Activated CD8-positive, alpha-beta memory T cell treated with anti-CD3 and anti-CD28 coated beads, Interleukin-2, amount 50 U/mL, for 4 hours (primary cell): ENCODE results near the gene KIFBP.
A peak's percentile ranks its signal among the peaks of the same experiment; 100 is the strongest.
"Not testable (repeated sequence)": the region's sequence is repeated elsewhere in the genome, so short reads cannot be mapped to it uniquely, and the experiment has no call there.

Experiments used
- DNase-seq: peaks from one replicate; pipeline ENCODE4 v3.0.0-alpha.2; 2020

The KIFBP gene

DNA sequence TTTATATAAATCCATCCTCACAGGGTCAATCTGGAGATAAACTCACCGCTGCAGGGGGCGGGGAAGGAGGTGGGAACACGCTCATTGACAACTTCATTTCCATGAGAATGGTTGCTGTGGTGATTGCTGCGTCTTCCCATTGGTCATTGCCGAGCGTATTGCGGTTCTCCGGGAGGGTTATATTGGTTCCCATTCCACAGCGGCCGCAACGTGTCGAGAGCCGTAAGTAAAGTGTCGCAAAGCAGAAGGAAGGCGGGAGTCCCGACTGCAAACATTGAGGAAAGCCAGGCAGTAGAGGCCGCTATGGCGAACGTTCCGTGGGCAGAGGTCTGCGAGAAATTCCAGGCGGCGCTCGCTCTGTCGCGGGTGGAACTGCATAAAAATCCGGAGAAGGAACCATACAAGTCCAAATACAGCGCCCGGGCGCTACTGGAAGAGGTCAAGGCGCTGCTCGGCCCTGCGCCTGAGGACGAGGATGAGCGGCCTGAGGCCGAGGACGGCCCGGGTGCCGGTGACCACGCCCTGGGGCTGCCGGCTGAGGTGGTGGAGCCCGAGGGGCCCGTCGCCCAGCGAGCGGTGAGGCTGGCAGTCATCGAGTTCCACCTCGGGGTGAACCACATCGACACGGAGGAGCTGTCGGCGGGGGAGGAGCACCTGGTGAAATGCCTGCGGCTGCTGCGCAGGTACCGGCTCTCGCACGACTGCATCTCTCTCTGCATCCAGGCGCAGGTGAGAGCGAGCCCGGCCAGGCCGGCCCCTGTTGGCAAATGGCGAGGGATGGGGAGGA lies at the start of gene KIFBP:
TSS of gene KIFBP (plus strand) at position 274 of the 787 bp plus-strand sequence. CDS start at position 304, 30 bp downstream.
- peak; percentile 73 for DNase-seq

DNA sequence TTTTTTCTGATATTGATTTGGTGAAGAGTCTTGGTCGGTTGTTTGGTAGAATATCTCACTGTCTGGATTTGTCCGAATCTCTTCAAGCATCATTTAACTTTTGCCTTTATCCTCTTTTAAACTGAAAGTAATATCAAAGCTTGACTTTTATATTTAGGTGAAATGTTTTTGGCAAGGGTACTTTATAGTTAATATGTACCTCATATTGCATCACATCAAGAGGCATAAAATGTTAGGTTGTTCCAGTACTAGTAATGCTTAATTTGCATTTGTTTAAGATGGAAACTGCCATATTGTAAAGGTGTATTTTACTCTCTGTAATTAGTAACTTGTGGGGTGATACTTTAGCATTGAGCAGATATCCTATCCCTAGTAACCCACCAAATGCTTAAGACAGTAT lies 49.7 kb upstream of the KIFBP start:
- DNase-seq: no peak

DNA sequence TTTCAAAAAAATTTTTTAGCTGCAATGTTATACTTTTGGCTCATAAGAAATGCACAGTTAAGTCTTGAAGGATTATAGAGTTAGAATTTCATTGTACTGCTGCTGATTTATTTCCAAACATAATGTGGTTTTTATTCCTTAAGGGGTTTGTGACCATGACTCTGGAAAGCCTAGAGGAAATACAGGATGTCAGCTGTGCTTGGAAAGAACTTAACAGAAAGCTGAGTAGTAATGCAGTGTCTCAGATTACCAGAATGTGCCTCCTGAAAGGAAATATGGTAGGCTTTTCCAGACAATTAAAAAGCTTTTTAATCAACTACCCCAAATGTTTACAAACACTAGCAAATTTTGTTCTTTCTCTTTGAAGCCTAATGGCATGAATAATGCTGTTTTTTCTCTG lies 47.7 kb upstream of the KIFBP start:
- not testable (repeated sequence) for DNase-seq

- no peak for DNase-seq
Observed at GRCh38 chr10:68950598-68950997, 38.0 kb upstream of the KIFBP start.

GRCh38 chr10:68954904-68955303 lies 33.7 kb upstream of the KIFBP start:
- DNase-seq: no peak

DNA sequence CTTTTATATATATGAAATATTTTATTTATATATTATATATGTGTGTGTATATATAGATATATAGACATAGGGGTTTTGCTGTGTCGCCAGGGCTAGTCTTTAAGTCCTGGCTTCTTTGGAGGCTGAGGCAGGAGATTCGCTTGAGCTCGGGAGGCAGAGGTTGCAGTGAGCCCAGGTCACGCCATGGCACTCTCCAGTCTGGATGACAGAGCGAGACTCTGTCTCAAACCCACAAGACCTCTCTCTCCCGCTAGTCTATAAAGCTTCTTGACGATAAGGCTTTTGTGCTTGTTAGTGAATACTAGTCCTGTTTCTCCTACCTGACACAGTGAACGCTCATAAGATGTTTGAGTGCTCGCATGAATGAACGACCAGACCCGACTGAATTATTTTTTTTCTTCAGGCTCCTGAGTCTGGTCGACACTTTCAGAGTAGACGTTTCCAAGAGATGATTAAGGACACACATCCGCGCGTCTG lies 33.2 kb upstream of the KIFBP start:
- no peak for DNase-seq

- DNase-seq: peak; percentile 87
Observed at GRCh38 chr10:68955832-68956532, 32.6 kb upstream of the KIFBP start, which contains the start of gene DDX21. DDX21 (plus strand) TSS chr10:68956170; CDS start chr10:68956226, 56 bp downstream.

DNA sequence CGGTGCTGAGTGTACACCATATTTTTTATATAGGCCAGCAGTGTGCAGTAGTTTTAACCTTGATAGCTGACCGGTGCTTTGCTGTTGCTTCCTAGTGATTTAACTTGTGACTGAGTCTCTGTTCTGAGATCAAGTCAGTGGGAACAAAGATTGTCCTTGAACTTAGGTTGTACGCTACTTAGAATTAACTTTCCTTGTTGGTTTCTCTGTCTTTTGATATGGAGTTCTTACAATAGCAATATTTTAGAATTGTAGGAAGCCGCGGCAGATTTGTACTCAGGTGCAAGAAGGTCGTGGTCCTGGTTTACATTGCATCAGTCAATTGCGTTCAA lies 31.4 kb upstream of the KIFBP start:
- DNase-seq: no peak

- DNase-seq: no peak
Observed at GRCh38 chr10:68957654-68958053, 30.9 kb upstream of the KIFBP start.

DNA sequence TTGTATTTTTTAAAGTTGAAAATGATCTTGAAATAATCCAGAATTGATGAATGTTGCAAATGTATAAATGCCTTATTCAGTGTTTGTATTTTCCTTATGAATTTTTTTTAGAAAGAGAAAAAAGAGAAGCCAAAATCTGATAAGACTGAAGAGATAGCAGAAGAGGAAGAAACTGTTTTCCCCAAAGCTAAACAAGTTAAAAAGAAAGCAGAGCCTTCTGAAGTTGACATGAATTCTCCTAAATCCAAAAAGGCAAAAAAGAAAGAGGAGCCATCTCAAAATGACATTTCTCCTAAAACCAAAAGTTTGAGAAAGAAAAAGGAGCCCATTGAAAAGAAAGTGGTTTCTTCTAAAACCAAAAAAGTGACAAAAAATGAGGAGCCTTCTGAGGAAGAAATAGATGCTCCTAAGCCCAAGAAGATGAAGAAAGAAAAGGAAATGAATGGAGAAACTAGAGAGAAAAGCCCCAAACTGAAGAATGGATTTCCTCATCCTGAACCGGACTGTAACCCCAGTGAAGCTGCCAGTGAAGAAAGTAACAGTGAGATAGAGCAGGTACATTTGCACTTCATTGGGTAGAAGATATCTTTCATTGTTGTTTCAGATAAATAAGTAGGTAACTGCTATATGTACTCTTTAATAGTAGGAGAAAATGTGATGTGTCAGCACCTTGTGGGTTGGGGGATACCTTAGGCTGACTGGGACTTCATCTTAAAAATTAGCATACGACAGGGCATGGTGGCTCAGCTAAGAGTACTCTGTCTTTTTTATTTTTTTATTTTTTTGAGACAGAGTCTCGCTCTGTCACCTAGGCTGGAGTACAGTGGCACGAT lies 28.7 kb upstream of the KIFBP start:
- DNase-seq: no peak

DNA sequence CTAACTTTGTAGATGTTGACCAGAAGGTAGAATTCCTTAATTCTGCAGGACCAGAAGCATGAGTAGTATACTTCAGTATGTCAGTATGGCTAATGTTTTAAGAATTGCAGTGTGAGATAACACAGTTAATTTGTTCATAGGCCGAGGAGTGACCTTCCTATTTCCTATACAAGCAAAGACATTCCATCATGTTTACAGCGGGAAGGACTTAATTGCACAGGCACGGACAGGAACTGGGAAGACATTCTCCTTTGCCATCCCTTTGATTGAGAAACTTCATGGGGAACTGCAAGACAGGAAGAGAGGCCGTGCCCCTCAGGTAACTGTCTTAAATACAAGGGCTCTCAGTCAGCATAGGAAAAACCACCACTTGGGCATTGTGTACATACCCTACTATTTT lies 25.5 kb upstream of the KIFBP start:
- no peak for DNase-seq

GRCh38 chr10:68973975-68974374 lies 14.6 kb upstream of the KIFBP start:
- DNase-seq: no peak

- DNase-seq: not testable (repeated sequence)
Observed at GRCh38 chr10:68975936-68976473, 12.6 kb upstream of the KIFBP start.

DNA sequence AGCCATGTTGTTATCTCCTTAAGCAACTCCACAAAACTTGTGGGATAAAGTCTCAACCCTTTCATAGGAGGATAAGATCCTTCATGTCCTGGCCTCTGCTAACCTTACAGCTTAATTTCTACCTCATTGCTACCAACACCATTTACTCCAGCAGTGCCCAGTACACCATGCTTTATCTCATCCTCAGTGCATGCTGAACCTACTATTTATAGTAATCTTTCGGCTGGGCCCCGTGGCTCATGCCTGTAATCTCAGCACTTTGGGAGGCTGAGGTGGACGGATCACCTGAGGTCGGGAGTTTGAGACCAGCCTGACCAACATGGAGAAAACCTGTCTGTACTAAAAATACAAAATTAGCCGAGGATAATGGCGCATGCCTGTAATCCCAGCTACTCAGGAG lies 8.9 kb upstream of the KIFBP start:
- DNase-seq: not testable (repeated sequence)

GRCh38 chr10:68981074-68981473 lies 7.5 kb upstream of the KIFBP start:
- no peak for DNase-seq

DNA sequence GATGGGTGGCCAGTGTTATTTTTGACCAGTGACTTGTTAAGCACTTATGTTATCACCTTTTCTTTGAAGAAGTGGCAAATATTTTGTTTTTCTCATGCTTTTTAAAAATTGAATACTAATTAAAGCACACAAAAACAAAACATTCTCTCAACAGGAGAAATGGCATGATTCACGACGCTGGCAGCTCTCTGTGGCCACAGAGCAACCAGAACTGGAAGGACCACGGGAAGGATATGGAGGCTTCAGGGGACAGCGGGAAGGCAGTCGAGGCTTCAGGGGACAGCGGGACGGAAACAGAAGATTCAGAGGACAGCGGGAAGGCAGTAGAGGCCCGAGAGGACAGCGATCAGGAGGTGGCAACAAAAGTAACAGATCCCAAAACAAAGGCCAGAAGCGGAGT lies 6.2 kb upstream of the KIFBP start:
- no peak for DNase-seq

- no peak for DNase-seq
Observed at GRCh38 chr10:68987611-68988010, 992 bp upstream of the KIFBP start.

DNA sequence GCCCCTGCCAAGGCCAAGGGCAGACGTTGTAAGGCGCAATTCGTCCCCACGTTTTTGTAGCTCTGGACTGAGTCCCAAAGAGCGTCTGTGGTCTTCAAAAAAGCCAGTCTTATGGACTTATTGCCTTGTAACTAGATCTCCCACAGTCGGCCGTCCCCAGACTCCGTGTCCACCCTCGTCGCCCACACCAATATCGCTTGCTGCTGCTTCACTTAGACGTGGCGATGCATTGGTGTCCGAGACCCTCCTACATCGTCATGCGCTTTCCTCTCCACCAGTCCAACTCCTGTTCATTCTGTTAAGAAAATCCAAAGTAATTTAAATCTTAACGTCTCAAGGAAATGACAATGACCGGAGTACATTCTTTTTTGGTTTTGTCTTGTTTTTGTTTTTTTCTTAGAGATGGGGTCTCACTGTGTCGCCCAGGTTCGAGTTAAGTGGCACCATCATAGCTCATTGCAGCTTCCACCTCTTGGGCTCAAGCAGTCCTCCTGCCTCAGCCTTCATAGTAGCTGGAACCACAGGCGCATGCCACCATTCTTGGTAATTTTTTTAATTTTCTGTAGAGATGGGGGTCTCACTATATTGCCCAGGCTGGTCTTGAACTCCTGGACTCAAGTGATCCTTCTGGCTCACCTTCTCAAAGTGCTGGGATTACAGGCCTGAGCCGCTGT lies 851 bp downstream of the KIFBP start:
- no peak for DNase-seq

GRCh38 chr10:68992636-68993440 lies 4.2 kb downstream of the KIFBP start:
- DNase-seq: no peak

- no peak for DNase-seq
Observed at GRCh38 chr10:68997211-68997610, 8.6 kb downstream of the KIFBP start.

DNA sequence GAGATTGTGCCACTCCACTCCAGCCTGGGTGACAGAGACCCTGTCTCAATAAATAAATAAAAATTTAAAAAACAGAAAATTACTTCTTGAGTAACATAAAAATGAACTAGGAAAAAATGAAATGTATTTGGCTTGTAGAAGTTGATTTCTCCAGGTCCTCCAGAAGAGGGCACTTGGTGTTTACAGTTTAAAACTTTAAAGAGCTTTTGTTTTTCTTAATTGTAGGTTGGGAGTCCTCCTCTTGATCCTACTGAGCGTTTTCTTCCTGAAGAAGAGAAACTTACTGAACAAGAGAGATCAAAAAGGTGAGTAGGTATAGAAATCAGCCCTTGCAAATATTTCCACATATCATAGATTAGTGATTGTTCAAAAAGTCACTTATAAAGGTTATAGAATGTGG lies 16.2 kb downstream of the KIFBP start:
- no peak for DNase-seq
